Mesenchymal stem cell (in vitro differentiated cells and primary cell): Measurements from ENCODE around the gene AOC1.

ENCODE experiments used
- DNase-seq: peaks from one replicate; pipeline ENCODE4 v3.0.0-alpha.2; 2013
- H2AFZ ChIP-seq: one replicate; pipeline ENCODE4 v1.6.1; 2013; ENCODE audit warnings: low read depth, mild to moderate bottlenecking, control low read depth, inconsistent platforms, low read length, moderate library complexity
- H2AK5ac ChIP-seq: 2 replicates; pipeline ENCODE4 v1.6.1; 2013; ENCODE audit warnings: low read length, moderate library complexity, mild to moderate bottlenecking, inconsistent platforms; ENCODE audit not compliant: severe bottlenecking
- H2BK120ac ChIP-seq: one replicate; pipeline ENCODE4 v1.6.1; 2013; ENCODE audit warnings: low read depth, mild to moderate bottlenecking, inconsistent platforms, low read length, moderate library complexity
- H2BK12ac ChIP-seq, 2 experiments: one replicate each; pipeline ENCODE4 v1.6.1; 2013; ENCODE audit warnings: inconsistent platforms in 2 of 2, low read length in 2 of 2, mild to moderate bottlenecking in 2 of 2, moderate library complexity in 2 of 2, control low read depth in 1 of 2
- H2BK15ac ChIP-seq: one replicate; pipeline ENCODE4 v1.6.1; 2013; ENCODE audit warnings: mild to moderate bottlenecking, low read depth, inconsistent platforms; ENCODE audit not compliant: poor library complexity, severe bottlenecking
- H2BK5ac ChIP-seq: 2 replicates; pipeline ENCODE4 v1.6.1; 2013; ENCODE audit warnings: low read depth, mild to moderate bottlenecking, low read length, control low read depth, inconsistent platforms; ENCODE audit not compliant: poor library complexity, severe bottlenecking
- H3K14ac ChIP-seq, 2 experiments: one replicate each; pipeline ENCODE4 v1.6.1; 2013; ENCODE audit warnings: inconsistent platforms in 2 of 2, low read length in 2 of 2, control low read depth in 1 of 2, mild to moderate bottlenecking in 1 of 2, moderate library complexity in 1 of 2
- H3K18ac ChIP-seq, 2 experiments: one replicate each; pipeline ENCODE4 v1.6.1; 2013; ENCODE audit warnings: inconsistent platforms in 2 of 2, low read length in 2 of 2, control low read depth in 1 of 2, low read depth in 1 of 2, mild to moderate bottlenecking in 1 of 2
- H3K23ac ChIP-seq, 2 experiments: one replicate each; pipeline ENCODE4 v1.6.1; 2013; ENCODE audit warnings: inconsistent platforms in 2 of 2, low read length in 2 of 2, mild to moderate bottlenecking in 2 of 2, moderate library complexity in 2 of 2, control low read depth in 1 of 2
- H3K27ac ChIP-seq: 2 replicates; pipeline ENCODE4 v1.5.1; 2013; ENCODE audit warnings: mild to moderate bottlenecking, moderate library complexity, low read length, control low read depth, inconsistent platforms; ENCODE audit not compliant: poor library complexity, severe bottlenecking
- H3K27me3 ChIP-seq, 2 experiments: 2 replicates each; pipeline versions ENCODE4 v1.6.1 to v1.7.0; 2013; ENCODE audit warnings: low read length in 2 of 2, mild to moderate bottlenecking in 2 of 2, moderate library complexity in 2 of 2, control low read depth in 1 of 2, inconsistent platforms in 1 of 2; ENCODE audit not compliant: control insufficient read depth in 1 of 2, insufficient read depth in 1 of 2
- H3K36me3 ChIP-seq, 2 experiments: 2 replicates each; pipeline versions ENCODE4 v1.6.1 to v1.7.0; 2013; ENCODE audit warnings: low read length in 2 of 2, control low read depth in 1 of 2, inconsistent platforms in 1 of 2, low read depth in 1 of 2, mild to moderate bottlenecking in 1 of 2; ENCODE audit not compliant: insufficient read depth in 2 of 2, control insufficient read depth in 1 of 2
- H3K4ac ChIP-seq, 2 experiments: one replicate each; pipeline ENCODE4 v1.6.1; 2013; ENCODE audit warnings: inconsistent platforms in 2 of 2, low read length in 2 of 2, mild to moderate bottlenecking in 2 of 2, moderate library complexity in 2 of 2, control low read depth in 1 of 2, low read depth in 1 of 2
- H3K4me1 ChIP-seq: 2 replicates; pipeline ENCODE4 v1.6.1; 2013; ENCODE audit warnings: low read depth, low read length, control low read depth; ENCODE audit not compliant: control insufficient read depth, insufficient read depth
- H3K4me2 ChIP-seq: 2 replicates; pipeline ENCODE4 v1.6.1; 2013; ENCODE audit warnings: low read length, mild to moderate bottlenecking, inconsistent platforms; ENCODE audit not compliant: poor library complexity, severe bottlenecking
- H3K4me3 ChIP-seq, 2 experiments: 2 replicates each; pipeline versions ENCODE4 v1.5.1 to v1.7.0; 2013; ENCODE audit warnings: low read length in 2 of 2, mild to moderate bottlenecking in 2 of 2, control low read depth in 1 of 2, low read depth in 1 of 2; ENCODE audit not compliant: insufficient read depth in 1 of 2
- H3K79me1 ChIP-seq: replicated peaks from 2 replicates; pipeline ENCODE4 v1.6.1; 2013; ENCODE audit warnings: mild to moderate bottlenecking, control low read depth, low read length, inconsistent platforms; ENCODE audit not compliant: poor library complexity, severe bottlenecking
- H3K9ac ChIP-seq: 2 replicates; pipeline ENCODE4 v1.7.0; 2013; ENCODE audit warnings: mild to moderate bottlenecking, low read length, moderate library complexity
- H3K9me3 ChIP-seq: 2 replicates; pipeline ENCODE4 v1.7.0; 2013; ENCODE audit warnings: mild to moderate bottlenecking, low read length; ENCODE audit not compliant: control insufficient read depth
- H4K8ac ChIP-seq: one replicate; pipeline ENCODE4 v1.6.1; 2013; ENCODE audit warnings: inconsistent platforms, mild to moderate bottlenecking, low read length, moderate library complexity
- H4K91ac ChIP-seq: one replicate; pipeline ENCODE4 v1.6.1; 2013; ENCODE audit warnings: mild to moderate bottlenecking, low read length, inconsistent platforms
- WGBS: methylation state at CpG from one replicate; pipeline ENCODE4 v1.1.7; 2013; ENCODE audit warnings: mixed read lengths; 5-methylcytosine and 5-hydroxymethylcytosine counted together

AOC1 gene

DNA sequence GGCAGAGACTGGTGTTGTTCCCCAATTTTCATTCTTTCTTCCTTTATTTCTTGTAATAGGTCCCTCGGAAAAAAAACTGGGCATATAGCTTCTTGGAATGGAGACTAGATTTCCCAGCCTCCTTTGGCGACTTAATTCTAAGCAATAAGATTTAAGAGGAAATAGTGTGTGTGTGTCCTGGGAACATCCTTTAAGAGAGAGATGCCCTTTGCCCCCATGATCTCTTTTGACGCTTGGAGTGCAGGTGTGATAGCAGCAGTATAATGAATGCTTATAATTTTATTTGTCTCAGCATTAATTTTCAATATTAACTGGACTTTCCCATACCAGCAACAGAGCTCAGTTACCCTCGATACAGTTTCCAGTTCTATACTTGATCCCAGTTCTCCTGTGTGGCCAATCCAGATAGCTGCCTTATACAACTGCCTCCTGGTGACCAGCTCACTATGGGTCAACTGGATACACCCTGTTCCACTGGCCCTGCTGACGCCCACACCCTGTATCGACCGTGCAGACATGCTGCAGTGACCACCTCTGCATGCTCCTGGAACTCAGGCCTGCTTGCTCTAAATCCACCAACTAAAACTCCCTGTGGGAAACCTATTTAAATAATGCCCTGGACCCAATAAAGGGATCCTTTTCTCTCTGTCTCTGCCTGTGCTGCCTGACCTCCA lies 37.9 kb upstream of the AOC1 start:
- Histone ChIP-seq H3K79me1 (no peaks in the 10 kb centered on the region), H3K4me2 (no peak overlapping the region), H4K91ac (no peak overlapping the region), H3K36me3 (no peaks in the 10 kb centered on the region), H3K23ac (no peak overlapping the region), H3K9me3 (peaks cover 13% of the 10 kb centered on the region), H3K18ac (no peak overlapping the region), H2AK5ac (no peak overlapping the region), H3K27me3 (no peaks in the 10 kb centered on the region), H3K4ac (no peak overlapping the region), H3K14ac (no peak overlapping the region), H3K4me3 (no peak overlapping the region), H2BK120ac (no peak overlapping the region), H3K27ac (no peak overlapping the region), H2BK12ac (no peak overlapping the region), H2BK15ac (no peak overlapping the region), H3K9ac (no peak overlapping the region), H4K8ac (no peak overlapping the region), H2BK5ac (no peak overlapping the region), H2AFZ (no peak overlapping the region), H3K4me1 (no peaks in the 10 kb centered on the region)
- DNase-seq, result no peak
- WGBS, result 63% methylated on average over 6 of the region's 7 CpGs

GRCh38 chr7:150818971-150819370 lies 33.3 kb upstream of the AOC1 start:
- DNase-seq, result no peak

GRCh38 chr7:150820148-150820547 lies 32.2 kb upstream of the AOC1 start:
- no peaks in the 10 kb centered on the region for H3K36me3 ChIP-seq
- no peak overlapping the region for H2BK120ac ChIP-seq
- no peak for DNase-seq

More at GRCh38 chr7:150818971-150819370, 33.3 kb upstream of the AOC1 start:
- Histone ChIP-seq H2AFZ (no peak overlapping the region), H3K4me3 (no peak overlapping the region), H3K36me3 (no peaks in the 10 kb centered on the region), H2BK120ac (no peak overlapping the region), H4K91ac (no peak overlapping the region), H3K4me1 (no peaks in the 10 kb centered on the region), H3K9ac (no peak overlapping the region), H3K18ac (no peak overlapping the region), H4K8ac (no peak overlapping the region), H2BK5ac (no peak overlapping the region), H3K79me1 (no peaks in the 10 kb centered on the region), H2AK5ac (no peak overlapping the region), H3K14ac (no peak overlapping the region), H3K27me3 (no peaks in the 10 kb centered on the region), H3K27ac (no peak overlapping the region), H2BK15ac (no peak overlapping the region), H3K23ac (no peak overlapping the region), H3K4me2 (no peak overlapping the region), H3K4ac (no peak overlapping the region), H3K9me3 (peaks cover 18% of the 10 kb centered on the region), H2BK12ac (no peak overlapping the region)
- 97% methylated on average over 2 of the region's 2 CpGs for WGBS

GRCh38 chr7:150820578-150821198 lies 31.6 kb upstream of the AOC1 start:
- Histone ChIP-seq H3K9ac (no peak overlapping the region), H3K4me1 (no peaks in the 10 kb centered on the region), H3K23ac (no peak overlapping the region), H3K27ac (no peak overlapping the region), H2BK15ac (no peak overlapping the region), H2BK12ac (no peak overlapping the region), H3K4me3 (no peak overlapping the region), H3K4ac (no peak overlapping the region), H3K36me3 (no peaks in the 10 kb centered on the region), H3K9me3 (peaks cover 17% of the 10 kb centered on the region), H2BK120ac (no peak overlapping the region), H2AK5ac (no peak overlapping the region), H3K14ac (no peak overlapping the region), H3K79me1 (no peaks in the 10 kb centered on the region), H3K27me3 (no peaks in the 10 kb centered on the region), H3K4me2 (no peak overlapping the region), H3K18ac (no peak overlapping the region), H4K8ac (no peak overlapping the region), H4K91ac (no peak overlapping the region), H2AFZ (no peak overlapping the region), H2BK5ac (no peak overlapping the region)
- WGBS, result 70% methylated on average over 7 of the region's 7 CpGs
- no peak for DNase-seq

More at GRCh38 chr7:150820148-150820547, 32.2 kb upstream of the AOC1 start:
- H4K8ac ChIP-seq, result no peak overlapping the region
- no peak overlapping the region for H2BK12ac ChIP-seq
- no peak overlapping the region for H3K9ac ChIP-seq
- no peak overlapping the region for H3K14ac ChIP-seq
- no peak overlapping the region for H3K23ac ChIP-seq
- no peak overlapping the region for H2BK15ac ChIP-seq
- 75% methylated on average over 4 of the region's 5 CpGs for WGBS
- no peaks in the 10 kb centered on the region for H3K27me3 ChIP-seq
- no peak overlapping the region for H2AK5ac ChIP-seq
- H2AFZ ChIP-seq, result no peak overlapping the region
- H3K4me1 ChIP-seq, result no peaks in the 10 kb centered on the region
- H3K4ac ChIP-seq, result no peak overlapping the region
- no peak overlapping the region for H3K27ac ChIP-seq
- H3K4me3 ChIP-seq, result no peak overlapping the region
- H3K79me1 ChIP-seq, result no peaks in the 10 kb centered on the region
- no peak overlapping the region for H4K91ac ChIP-seq
- no peak overlapping the region for H2BK5ac ChIP-seq
- no peak overlapping the region for H3K18ac ChIP-seq
- H3K9me3 ChIP-seq, result peaks cover 18% of the 10 kb centered on the region
- no peak overlapping the region for H3K4me2 ChIP-seq
